Adrenal gland (tissue), 12 donors: ENCODE measurements around the gene EFCC1. TPM values are rescaled to one million over a fixed set of nuclear protein-coding genes. Genes with fewer than 3 reads are reported as not detected.

Source experiments
- DNase-seq, 7 donors: peaks; one replicate each; pipeline ENCODE4 v3.0.0-alpha.2; 2019 to 2020
- H3K27ac ChIP-seq, 5 donors: fragments of 200-600 bp; sonication (generic) in 4 of 5; 1 replicate in 3 of 5; 2 replicates in 2 of 5; pipeline versions ENCODE4 v1.5.1 to v1.8.0; 2016 to 2020; ENCODE audit warnings: mild to moderate bottlenecking in 1 of 5
- H3K27me3 ChIP-seq: fragments of 200-600 bp; 2 replicates; pipeline ENCODE4 v1.8.0; 2021
- H3K36me3 ChIP-seq, 2 donors: fragments of 200-600 bp; replicated peaks in 1 of 2; 1 replicate in 1 of 2; 2 replicates in 1 of 2; pipeline versions ENCODE4 v1.5.1 to v1.8.0; 2018 to 2022
- H3K4me1 ChIP-seq, 2 donors: fragments of 200-600 bp; replicated peaks in 1 of 2; 1 replicate in 1 of 2; 2 replicates in 1 of 2; pipeline versions ENCODE4 v1.5.1 to v1.8.0; 2018 to 2021
- H3K4me3 ChIP-seq, 4 donors: fragments of 200-600 bp; sonication (generic) in 3 of 4; one replicate each; pipeline ENCODE4 v1.5.1; 2016 to 2018
- H3K9me3 ChIP-seq, 3 donors: fragments of 200-600 bp; sonication (generic) in 1 of 3; replicated peaks in 1 of 3; 1 replicate in 2 of 3; 2 replicates in 1 of 3; pipeline versions ENCODE4 v1.5.1 to v1.8.0; 2016 to 2021
- POLR2A ChIP-seq, 2 donors: fragments of 450-650 bp; IDR thresholded peaks; one replicate each; pipeline ENCODE4 v1.6.1; 2017; ENCODE audit warnings: antibody characterized with exemption in 2 of 2, mild to moderate bottlenecking in 2 of 2, moderate library complexity in 1 of 2
- WGBS, 4 donors: extraction: QIAGEN DNeasy Blood & Tissue Kit in 2 of 4; methylation state at CpG; one replicate each; pipeline versions ENCODE4 v1.1.5 to v1.1.7; 2013 to 2017; 5-methylcytosine and 5-hydroxymethylcytosine counted together
- intact Hi-C, 2 donors: fragments of 100-400 bp; cut with DNase I; formaldehyde crosslinking; loops; one replicate each; pipeline versions ENCODE4 v1.14.1 to v1.15.0; 2022 to 2023
- polyA plus RNA-seq, 3 donors: library from polyadenylated mRNA; stranded (reverse); fragments of 200-250 nt in 2 of 3; fragments of 350-450 nt in 1 of 3; fragmentation: Illumina TruSeq in 1 of 3; extraction: RNeasy Lipid Tissue Mini Kit (QIAGEN cat#74804) in 1 of 3; gene quantifications; one replicate each; pipeline ENCODE4 v1.2.3, GENCODE V29; 2013 to 2014
- total RNA-seq, 9 donors: library from RNA; depleted of rRNA in 4 of 9; stranded (reverse); fragments of >200 nt in 4 of 9; fragments of 120-200 nt in 1 of 9; fragmentation: NEBNext Ultra II Directional in 1 of 9; extraction: Animal tissue kit (Norgen Biotek cat#: 25700) in 1 of 9; gene quantifications; one replicate each; pipeline versions ENCODE4 v1.1.0 to v1.2.4, GENCODE V29; 2013 to 2023
- TF ChIP-seq, protein P1 (sequence below), 6 experiments: fragments of 450-650 bp in 4 of 6; fragments of 200-600 bp in 2 of 6; sonication (generic) in 1 of 6; IDR thresholded peaks; 1 replicate in 5 of 6; 2 replicates in 1 of 6; pipeline versions ENCODE4 v1.5.1 to v1.8.0; 2016 to 2021; ENCODE audit warnings: antibody characterized with exemption in 6 of 6, mild to moderate bottlenecking in 2 of 6, moderate library complexity in 1 of 6
- donor health status: healthy with polysubstance abuse.
- donor health status: Bipolar disorder and iron deficiency.
- donor health status: DM: yes; HTN: yes; CAD: no.
- donor health status: DM: no; HTN: no; CAD: no.
- donor health status: DM: no; HTN: no; CAD: no.
- donor health status: DM: yes; HTN: yes; CAD: no.

The EFCC1 gene
- total and polyA plus RNA-seq, 12 donors = 0.46 to 6.0 (median 1.8) TPM

DNA sequence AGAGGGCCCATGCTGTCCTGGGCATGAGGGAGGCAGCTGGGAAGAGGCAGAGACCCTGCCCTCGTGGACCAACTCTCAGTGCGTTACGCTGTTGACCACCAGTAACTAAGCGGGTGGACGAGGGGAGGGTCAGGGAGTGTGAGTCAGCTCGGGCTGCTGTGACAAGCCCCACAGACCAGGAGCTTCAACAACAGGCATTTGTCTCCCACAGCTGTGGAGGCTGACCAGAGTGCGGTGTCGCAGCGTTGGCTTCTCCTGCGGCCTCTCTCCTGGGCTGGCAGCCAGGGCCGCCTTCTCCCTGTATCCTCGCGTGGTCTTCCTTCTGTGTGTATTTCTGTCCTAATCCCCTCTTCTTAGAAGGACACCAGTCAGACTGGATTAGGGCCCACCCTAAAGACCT is 13.0 kb downstream of the EFCC1 start:
- Histone ChIP-seq H3K27ac (peak overlapping the region in 2 of 5 donors; percentile 28 to 79), H3K4me3 (no peak overlapping the region), H3K9me3 (no peaks in the 10 kb centered on the region), H3K4me1 (peaks cover 0 to 15% of the 10 kb centered on the region in 2 donors), H3K27me3 (no peaks in the 10 kb centered on the region), H3K36me3 (no peaks in the 10 kb centered on the region)
- no peak for DNase-seq
- no peak for TF ChIP-seq POLR2A (IDR thresholded peaks at IDR 0.05)
- TF ChIP-seq, protein P1, sequence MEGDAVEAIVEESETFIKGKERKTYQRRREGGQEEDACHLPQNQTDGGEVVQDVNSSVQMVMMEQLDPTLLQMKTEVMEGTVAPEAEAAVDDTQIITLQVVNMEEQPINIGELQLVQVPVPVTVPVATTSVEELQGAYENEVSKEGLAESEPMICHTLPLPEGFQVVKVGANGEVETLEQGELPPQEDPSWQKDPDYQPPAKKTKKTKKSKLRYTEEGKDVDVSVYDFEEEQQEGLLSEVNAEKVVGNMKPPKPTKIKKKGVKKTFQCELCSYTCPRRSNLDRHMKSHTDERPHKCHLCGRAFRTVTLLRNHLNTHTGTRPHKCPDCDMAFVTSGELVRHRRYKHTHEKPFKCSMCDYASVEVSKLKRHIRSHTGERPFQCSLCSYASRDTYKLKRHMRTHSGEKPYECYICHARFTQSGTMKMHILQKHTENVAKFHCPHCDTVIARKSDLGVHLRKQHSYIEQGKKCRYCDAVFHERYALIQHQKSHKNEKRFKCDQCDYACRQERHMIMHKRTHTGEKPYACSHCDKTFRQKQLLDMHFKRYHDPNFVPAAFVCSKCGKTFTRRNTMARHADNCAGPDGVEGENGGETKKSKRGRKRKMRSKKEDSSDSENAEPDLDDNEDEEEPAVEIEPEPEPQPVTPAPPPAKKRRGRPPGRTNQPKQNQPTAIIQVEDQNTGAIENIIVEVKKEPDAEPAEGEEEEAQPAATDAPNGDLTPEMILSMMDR (IDR thresholded peaks at IDR 0.05) = no peak
- WGBS, 4 donors = 73 to 83% (median 81%) methylated on average over 12 to 13 of the region's 13 CpGs
- intact Hi-C loops = no loop called here

DNA sequence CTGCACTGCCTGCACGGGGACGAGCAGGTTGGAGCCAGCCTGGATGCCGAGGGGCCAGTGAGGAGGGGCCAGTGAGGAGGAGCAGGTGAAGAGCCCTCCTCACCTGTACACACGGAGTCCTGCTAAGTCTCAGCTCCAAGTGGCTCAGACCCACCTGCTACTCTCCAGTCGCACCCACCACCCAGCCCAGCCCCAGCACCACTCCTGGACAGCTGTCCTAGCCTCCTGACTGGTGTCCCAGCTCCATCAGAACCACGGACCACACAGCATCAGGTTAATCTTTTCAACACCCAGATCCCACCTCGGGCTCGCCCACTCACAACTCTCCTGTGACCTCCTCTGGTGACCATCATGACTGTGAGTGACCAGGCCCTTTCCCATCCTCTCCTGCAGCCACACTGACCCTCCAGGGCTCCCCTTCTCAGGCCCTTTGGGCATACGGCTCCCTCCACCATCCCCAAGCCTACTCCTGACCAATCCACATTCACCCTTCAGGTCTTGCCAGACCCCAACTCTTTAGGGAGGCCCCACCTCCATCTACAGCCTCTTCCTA is 13.8 kb downstream of the EFCC1 start:
- intact Hi-C loops = no loop called here
- DNase-seq = no peak
- H3K4me1 ChIP-seq = peaks cover 0 to 15% of the 10 kb centered on the region in 2 donors

DNA sequence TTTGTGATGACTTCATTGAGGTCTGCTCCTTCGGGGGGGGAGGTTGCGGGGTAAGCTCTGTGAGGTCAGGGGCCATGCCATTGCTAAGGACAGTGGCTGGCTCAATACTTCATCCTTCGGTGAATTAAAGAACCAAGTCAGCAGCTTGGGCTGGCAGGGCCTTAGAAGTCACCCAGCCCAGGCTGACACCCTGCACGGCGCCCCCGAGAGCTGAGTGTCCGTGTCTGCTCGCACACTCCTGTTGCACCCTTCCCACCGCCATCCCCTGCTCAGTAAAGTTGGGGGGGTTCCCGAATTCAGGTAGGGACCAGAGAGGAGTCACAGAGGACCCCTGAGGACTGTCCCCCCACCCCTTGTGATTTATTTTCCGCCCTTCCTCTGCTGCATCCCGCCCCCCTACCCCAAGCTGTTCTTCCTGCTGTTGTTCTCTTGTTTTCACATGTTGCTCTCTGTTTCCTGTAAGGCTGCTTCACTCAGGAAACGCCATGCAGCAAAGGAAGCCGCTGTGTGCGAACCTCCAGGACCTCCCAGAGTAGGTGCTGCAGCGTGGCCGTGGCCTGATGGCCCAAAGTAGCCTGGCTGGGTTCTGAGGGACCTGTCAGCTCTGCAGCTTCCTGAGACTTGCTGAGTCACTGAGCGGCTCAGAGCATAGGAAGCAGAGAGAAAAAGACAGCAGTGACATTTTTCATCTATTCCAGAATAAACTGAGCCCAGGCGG is 14.4 kb downstream of the EFCC1 start:
- WGBS, 4 donors = 38 to 57% (median 54%) methylated on average over 13 to 19 of the region's 19 CpGs

More for the DNA sequence above, 13.8 kb downstream of the EFCC1 start:
- no peak overlapping the region for H3K4me3 ChIP-seq
- WGBS, 4 donors = 92 to 96% (median 93%) methylated on average over 5 to 9 of the region's 9 CpGs
- no peaks in the 10 kb centered on the region for H3K36me3 ChIP-seq
- H3K27me3 ChIP-seq = no peaks in the 10 kb centered on the region
- H3K9me3 ChIP-seq = no peaks in the 10 kb centered on the region
- TF ChIP-seq, protein P1 (IDR thresholded peaks at IDR 0.05) = no peak
- TF ChIP-seq POLR2A (IDR thresholded peaks at IDR 0.05) = no peak
- H3K27ac ChIP-seq = peak overlapping the region in 2 of 5 donors; percentile 41 to 79

DNA sequence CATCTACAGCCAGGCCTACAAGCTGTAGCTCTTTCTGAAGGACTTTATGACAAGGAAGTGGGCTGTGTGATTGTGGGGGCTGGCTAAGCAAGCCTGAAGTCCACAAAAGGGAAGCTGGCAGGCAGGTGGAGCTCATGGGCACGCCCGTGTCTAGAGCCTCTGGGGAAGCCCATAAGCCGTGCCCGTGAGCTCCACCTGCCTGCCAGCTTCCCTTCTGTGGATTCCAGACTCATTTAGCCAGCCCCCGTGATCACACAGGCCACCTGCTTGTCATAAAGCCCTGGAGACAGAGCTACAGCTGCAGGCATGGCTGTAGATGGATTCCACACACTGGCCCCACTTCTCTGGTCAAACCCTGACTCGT is 15.2 kb downstream of the EFCC1 start:
- TF ChIP-seq, protein P1 (IDR thresholded peaks at IDR 0.05) = no peak
- TF ChIP-seq POLR2A (IDR thresholded peaks at IDR 0.05) = no peak
- no peaks in the 10 kb centered on the region for H3K9me3 ChIP-seq
- intact Hi-C loops = no loop called here
- no peaks in the 10 kb centered on the region for H3K36me3 ChIP-seq
- peak in 1 of 7 donors; percentile 69 for DNase-seq
- H3K27ac ChIP-seq = peak overlapping the region in 3 of 5 donors; percentile 31 to 79 (median 60)
- no peak overlapping the region for H3K4me3 ChIP-seq
- WGBS, 4 donors = 57 to 100% (median 62%) methylated on average over 1 to 6 of the region's 6 CpGs
- no peaks in the 10 kb centered on the region for H3K27me3 ChIP-seq
- peaks cover 5 to 22% of the 10 kb centered on the region in 2 donors for H3K4me1 ChIP-seq

More for the DNA sequence above, 14.4 kb downstream of the EFCC1 start:
- peak in 6 of 7 donors; percentile 54 to 82 (median 64) for DNase-seq
- intact Hi-C loops = no loop called here
- no peaks in the 10 kb centered on the region for H3K27me3 ChIP-seq
- TF ChIP-seq POLR2A (IDR thresholded peaks at IDR 0.05) = no peak
- TF ChIP-seq, protein P1 (IDR thresholded peaks at IDR 0.05) = no peak
- no peaks in the 10 kb centered on the region for H3K36me3 ChIP-seq
- H3K27ac ChIP-seq = peak overlapping the region in 3 of 5 donors; percentile 31 to 79 (median 60)
- H3K4me1 ChIP-seq = peaks cover 0 to 15% of the 10 kb centered on the region in 2 donors
- H3K4me3 ChIP-seq = no peak overlapping the region
- H3K9me3 ChIP-seq = no peaks in the 10 kb centered on the region
